Stimulated activated CD4-positive, alpha-beta T cell treated with anti-CD3 and anti-CD28 coated beads, Interleukin-12 subunit alpha, Interleukin-12 subunit beta, amount 100 ng/mL, for 4 hours (primary cell): Measurements from ENCODE around the gene COL16A1.

Experiments used
- DNase-seq: peaks from one replicate; pipeline ENCODE4 v3.0.0-alpha.2; 2020

The COL16A1 gene

GRCh38 chr1:31703431-31704270 lies at the start of gene COL16A1:
Gene COL16A1, minus strand, starts transcription at chr1:31704017. Its CDS starts 1,824 bp downstream, at chr1:31702193.
- no peak for DNase-seq

- DNase-seq: no peak
Measured at GRCh38 chr1:31752952-31753475, 49.2 kb upstream of the COL16A1 start.

GRCh38 chr1:31752258-31752657 lies 48.4 kb upstream of the COL16A1 start:
- no peak for DNase-seq

- DNase-seq: no peak
Measured at GRCh38 chr1:31751822-31752241, 48.0 kb upstream of the COL16A1 start.

- no peak for DNase-seq
Measured at GRCh38 chr1:31750858-31751510, 47.2 kb upstream of the COL16A1 start.

- no peak for DNase-seq
Measured at GRCh38 chr1:31749785-31750735, 46.2 kb upstream of the COL16A1 start.

- no peak for DNase-seq
Measured at GRCh38 chr1:31748365-31748764, 44.5 kb upstream of the COL16A1 start.

- DNase-seq: no peak
Measured at GRCh38 chr1:31747304-31747703, 43.5 kb upstream of the COL16A1 start.

- DNase-seq: no peak
Measured at GRCh38 chr1:31746687-31747086, 42.9 kb upstream of the COL16A1 start.

GRCh38 chr1:31745946-31746670 lies 42.3 kb upstream of the COL16A1 start:
- DNase-seq: no peak

GRCh38 chr1:31745096-31745945 lies 41.5 kb upstream of the COL16A1 start:
- peak; percentile 37 for DNase-seq

GRCh38 chr1:31744165-31744888 lies 40.5 kb upstream of the COL16A1 start:
- no peak for DNase-seq

- no peak for DNase-seq
Measured at GRCh38 chr1:31742462-31743212, 38.8 kb upstream of the COL16A1 start.

GRCh38 chr1:31739346-31739745 lies 35.5 kb upstream of the COL16A1 start:
- peak; percentile 42 for DNase-seq

- peak; percentile 28 for DNase-seq
Measured at GRCh38 chr1:31736675-31737074, 32.9 kb upstream of the COL16A1 start.

- no peak for DNase-seq
Measured at GRCh38 chr1:31735571-31735970, 31.8 kb upstream of the COL16A1 start.

- DNase-seq: no peak
Measured at GRCh38 chr1:31734582-31735107, 30.8 kb upstream of the COL16A1 start.

GRCh38 chr1:31733389-31734219 lies 29.8 kb upstream of the COL16A1 start:
- no peak for DNase-seq
